MM.1S (cell line): Measurements from ENCODE around the gene PGBD4.

Experiments
- DNase-seq: peaks from one replicate; pipeline ENCODE4 v3.0.0-alpha.2; 2015
- H2AFZ ChIP-seq: fragments of 300-600 bp; sonication (generic); 2 replicates; pipeline ENCODE4 v1.6.0; 2016; ENCODE audit warnings: antibody characterized with exemption, low read length
- H3F3A ChIP-seq: fragments of 300-600 bp; sonication (generic); 2 replicates; pipeline ENCODE4 v1.6.1; 2016; ENCODE audit warnings: mild to moderate bottlenecking, antibody characterized with exemption, low read length, moderate library complexity, mixed read lengths; ENCODE audit not compliant: insufficient read depth
- H3K27ac ChIP-seq: fragments of 300-600 bp; sonication (generic); 2 replicates; pipeline ENCODE4 v1.5.1; 2016; ENCODE audit warnings: mild to moderate bottlenecking, low read length
- H3K27me3 ChIP-seq: fragments of 300-600 bp; sonication (generic); replicated peaks from 2 replicates; pipeline ENCODE4 v1.6.0; 2016; ENCODE audit warnings: low read length; ENCODE audit not compliant: insufficient read depth
- H3K36me3 ChIP-seq: fragments of 300-600 bp; sonication (generic); replicated peaks from 2 replicates; pipeline ENCODE4 v1.6.1; 2016; ENCODE audit warnings: mild to moderate bottlenecking, low read length, mixed read lengths; ENCODE audit not compliant: insufficient read depth
- H3K4me1 ChIP-seq: fragments of 300-600 bp; sonication (generic); 2 replicates; pipeline ENCODE4 v1.6.1; 2016; ENCODE audit warnings: low read length, mixed read lengths
- H3K4me2 ChIP-seq: fragments of 300-600 bp; sonication (generic); 2 replicates; pipeline ENCODE4 v1.6.0; 2016; ENCODE audit warnings: low read depth, low read length
- H3K4me3 ChIP-seq: fragments of 300-600 bp; sonication (generic); 2 replicates; pipeline ENCODE4 v1.5.1; 2016; ENCODE audit warnings: low read length, mixed read lengths
- H3K79me2 ChIP-seq: fragments of 300-600 bp; sonication (generic); 2 replicates; pipeline ENCODE4 v1.6.1; 2016; ENCODE audit warnings: mixed run types, low read length, mixed read lengths
- H3K9ac ChIP-seq: fragments of 300-600 bp; sonication (generic); 2 replicates; pipeline ENCODE4 v1.6.1; 2016; ENCODE audit warnings: low read length, mixed read lengths
- H3K9me2 ChIP-seq: fragments of 300-600 bp; sonication (generic); replicated peaks from 2 replicates; pipeline ENCODE4 v1.6.1; 2016; ENCODE audit warnings: mild to moderate bottlenecking, low read length, mixed read lengths; ENCODE audit not compliant: insufficient read depth
- H3K9me3 ChIP-seq: fragments of 300-600 bp; sonication (generic); replicated peaks from 2 replicates; pipeline ENCODE4 v1.6.1; 2016; ENCODE audit warnings: mild to moderate bottlenecking, low read length, mixed read lengths; ENCODE audit not compliant: insufficient read depth
- H4K20me1 ChIP-seq: fragments of 300-600 bp; sonication (generic); 2 replicates; pipeline ENCODE4 v1.6.1; 2016; ENCODE audit warnings: mild to moderate bottlenecking, low read length, moderate library complexity, mixed read lengths; ENCODE audit not compliant: insufficient read depth
- CTCF ChIP-seq: fragments of 300-600 bp; sonication (generic); IDR thresholded peaks from 2 replicates; pipeline ENCODE4 v1.5.1; 2016; ENCODE audit warnings: antibody characterized with exemption, low read length, mixed read lengths
- EZH2 ChIP-seq: fragments of 300-600 bp; sonication (generic); optimal IDR thresholded peaks from 2 replicates; pipeline ENCODE3; 2017; ENCODE audit warnings: low read depth, mild to moderate bottlenecking, antibody characterized with exemption, low read length, mixed read lengths
- EZH2phosphoT487 ChIP-seq: fragments of 300-600 bp; sonication (generic); IDR thresholded peaks from 2 replicates; pipeline ENCODE4 v1.6.1; 2018; ENCODE audit warnings: antibody characterized with exemption, low read length

The PGBD4 gene

DNA sequence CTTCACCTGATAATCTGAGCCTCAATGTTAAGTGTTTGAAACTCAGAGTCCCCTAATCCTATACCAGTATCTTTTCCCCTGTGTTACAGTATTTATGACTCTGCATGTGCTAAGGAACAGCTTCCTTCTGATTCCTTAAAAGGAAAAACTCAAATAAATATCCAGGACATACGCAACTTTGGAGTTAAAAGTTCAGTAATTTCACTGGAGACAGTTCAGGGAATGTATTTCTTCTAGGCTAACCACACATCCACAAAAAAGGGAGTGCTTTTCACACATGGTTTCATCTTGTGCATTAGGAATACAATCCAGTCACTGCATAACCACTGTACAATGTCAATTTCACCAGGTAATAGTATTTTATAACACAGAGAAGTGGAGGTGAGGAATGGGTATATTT is 31.0 kb downstream of the PGBD4 start:
- no peaks in the 10 kb centered on the region for H3K9me3 ChIP-seq
- no peaks in the 10 kb centered on the region for H3K36me3 ChIP-seq
- H3K27me3 ChIP-seq, result no peaks in the 10 kb centered on the region
- H3K9me2 ChIP-seq, result no peaks in the 10 kb centered on the region
- no peaks in the 10 kb centered on the region for H3F3A ChIP-seq
- no peaks in the 10 kb centered on the region for H4K20me1 ChIP-seq
- DNase-seq, result no peak
- H3K79me2 ChIP-seq, result no peaks in the 10 kb centered on the region
- H3K4me2 ChIP-seq, result no peak overlapping the region
- no peak overlapping the region for H3K4me3 ChIP-seq
- H3K4me1 ChIP-seq, result no peaks in the 10 kb centered on the region
- no peak overlapping the region for H3K9ac ChIP-seq
- TF ChIP-seq CTCF (no peak), EZH2 (no peak), EZH2phosphoT487 (no peak)
- no peak overlapping the region for H2AFZ ChIP-seq
- H3K27ac ChIP-seq, result no peak overlapping the region

DNA sequence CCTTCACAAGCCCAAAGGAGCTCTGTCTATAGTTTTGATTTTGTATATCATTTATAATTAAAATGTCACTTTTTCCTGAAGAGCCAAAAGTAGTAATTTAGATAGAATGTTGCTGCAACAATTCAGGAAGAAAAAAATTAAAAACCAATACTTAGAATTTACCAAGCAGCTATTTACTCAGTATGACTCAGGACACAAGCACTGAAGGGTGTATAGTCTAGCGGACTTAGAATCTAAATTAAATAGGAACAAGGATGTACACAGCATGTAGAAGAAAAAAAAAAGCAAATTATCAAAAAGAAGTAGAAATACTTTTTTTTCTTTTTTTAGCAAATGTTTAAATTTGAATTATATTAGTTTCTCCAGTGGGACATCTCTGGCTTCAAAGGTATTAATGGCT is 31.6 kb downstream of the PGBD4 start:
- Histone ChIP-seq H3K9ac (no peak overlapping the region), H3K36me3 (no peaks in the 10 kb centered on the region), H3K4me3 (no peak overlapping the region), H3K27me3 (no peaks in the 10 kb centered on the region), H3K9me3 (no peaks in the 10 kb centered on the region), H3K4me2 (no peak overlapping the region), H4K20me1 (no peaks in the 10 kb centered on the region), H2AFZ (no peak overlapping the region), H3K79me2 (no peaks in the 10 kb centered on the region), H3K27ac (no peak overlapping the region), H3K9me2 (no peaks in the 10 kb centered on the region), H3F3A (no peaks in the 10 kb centered on the region), H3K4me1 (no peaks in the 10 kb centered on the region)
- TF ChIP-seq EZH2 (no peak), EZH2phosphoT487 (no peak), CTCF (no peak)
- DNase-seq, result no peak

GRCh38 chr15:34147371-34148140 is 45.7 kb downstream of the PGBD4 start:
- no peak overlapping the region for H2AFZ ChIP-seq
- H3K9me3 ChIP-seq, result no peaks in the 10 kb centered on the region
- H3K9ac ChIP-seq, result no peak overlapping the region
- H3K4me3 ChIP-seq, result no peak overlapping the region
- no peaks in the 10 kb centered on the region for H3K27me3 ChIP-seq
- no peaks in the 10 kb centered on the region for H4K20me1 ChIP-seq
- no peaks in the 10 kb centered on the region for H3K36me3 ChIP-seq
- no peak overlapping the region for H3K4me2 ChIP-seq
- no peak for DNase-seq
- no peaks in the 10 kb centered on the region for H3K9me2 ChIP-seq
- TF ChIP-seq CTCF (no peak), EZH2 (no peak)
- no peaks in the 10 kb centered on the region for H3K79me2 ChIP-seq
- no peaks in the 10 kb centered on the region for H3K4me1 ChIP-seq
- no peaks in the 10 kb centered on the region for H3F3A ChIP-seq
- no peak overlapping the region for H3K27ac ChIP-seq
